ENCODE measurements around the gene RBM42.

GRCh38 chr19:35623327-35624010 lies 5.4 kb upstream of the RBM42 start:
- TF ChIP-seq POLR2AphosphoS5 (IDR thresholded peaks at IDR 0.05; ENCODE audit: low read depth, low read length) (no peak), PAX5 (IDR thresholded peaks at IDR 0.05; ENCODE audit: insufficient read depth, low read length, severe bottlenecking) (no peak)
